ENCODE measurements around the gene ARHGAP18.

Gene ARHGAP18

DNA sequence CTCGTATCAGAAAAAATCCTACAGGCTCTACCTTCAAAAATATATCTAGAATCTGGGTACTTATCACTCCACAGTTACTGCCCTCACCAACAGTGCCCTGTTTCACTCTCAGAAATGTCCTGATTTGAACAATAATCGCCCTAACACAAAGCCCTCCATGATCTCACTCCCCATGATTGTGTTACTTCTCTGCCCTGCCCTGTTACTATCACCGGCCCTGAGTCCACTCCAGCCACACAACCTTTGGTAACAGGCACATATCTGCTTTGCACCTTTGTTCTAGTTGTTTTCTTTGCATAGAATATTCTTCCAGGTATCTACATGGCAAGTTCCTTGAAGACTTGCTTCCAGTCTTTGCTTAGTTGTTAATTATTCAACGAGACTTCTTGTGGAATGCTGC, 142.0 kb downstream of the ARHGAP18 start:
- no peak for DNase-seq

- DNase-seq = peak; percentile 73
These were observed 142.6 kb downstream of the ARHGAP18 start for GRCh38 chr6:129567374-129567773.

DNA sequence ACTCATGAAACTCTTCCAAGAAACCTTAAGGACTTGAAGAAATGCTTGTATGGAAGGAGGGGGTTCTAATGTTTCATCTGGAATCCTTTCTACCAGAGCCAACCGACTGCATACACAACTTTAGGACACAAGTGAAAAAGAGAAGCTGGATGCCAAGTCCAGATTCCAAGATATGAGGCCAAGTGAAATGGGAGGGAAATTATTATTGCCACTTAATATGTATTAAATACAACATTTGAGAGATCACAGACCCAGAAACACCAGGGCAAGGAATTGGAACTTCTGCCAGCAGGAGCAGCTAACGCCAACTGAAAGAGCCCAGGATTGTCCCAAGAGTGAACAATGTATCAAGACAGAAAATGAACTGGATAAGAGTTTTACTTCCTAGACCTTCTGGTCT, 144.2 kb downstream of the ARHGAP18 start:
- no peak for DNase-seq

GRCh38 chr6:129565366-129565765, 144.6 kb downstream of the ARHGAP18 start:
- peak; percentile 41 for DNase-seq

DNA sequence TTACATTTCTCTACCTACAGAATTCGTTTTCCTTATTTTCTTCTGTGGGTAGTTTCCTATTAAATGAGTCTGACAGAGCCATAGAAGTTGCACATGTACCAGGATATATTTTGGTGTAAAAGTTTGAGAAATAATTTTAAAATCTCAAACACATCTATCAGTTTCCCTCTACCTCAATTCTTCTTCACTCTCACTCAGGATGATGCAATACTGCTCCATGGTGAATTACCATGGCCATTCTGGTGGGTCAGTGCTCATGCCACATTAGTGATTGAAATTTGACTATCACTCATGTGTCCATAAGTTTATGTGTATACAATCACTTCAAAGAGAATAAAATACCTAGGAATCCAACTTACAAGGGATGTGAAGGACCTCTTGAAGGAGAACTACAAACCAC, 151.7 kb downstream of the ARHGAP18 start:
- DNase-seq = no peak

- no peak for DNase-seq
These were observed 154.7 kb downstream of the ARHGAP18 start for GRCh38 chr6:129555206-129555832.

GRCh38 chr6:129552413-129552812, 157.6 kb downstream of the ARHGAP18 start:
- DNase-seq = no peak

GRCh38 chr6:129551486-129551885, 158.5 kb downstream of the ARHGAP18 start:
- DNase-seq = no peak

DNA sequence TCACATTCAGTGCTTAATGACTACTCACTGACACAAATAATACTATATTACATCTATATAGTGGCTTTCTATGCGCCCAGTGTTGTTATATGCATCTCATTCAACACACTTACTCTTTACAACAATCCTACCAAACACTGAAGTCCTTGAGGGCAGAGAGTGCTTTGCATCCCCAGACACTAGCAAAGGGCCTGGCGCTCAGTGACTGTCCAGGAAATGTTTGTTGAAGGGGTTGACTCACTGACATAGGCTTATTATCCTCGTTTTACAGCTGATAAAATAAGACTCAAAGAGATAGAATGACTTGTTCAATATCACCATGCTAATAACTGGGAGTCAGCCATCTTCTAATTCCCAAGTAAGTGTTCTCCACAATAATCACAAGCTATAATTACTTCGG, 163.3 kb downstream of the ARHGAP18 start:
- no peak for DNase-seq

- DNase-seq = no peak
These were observed 164.9 kb downstream of the ARHGAP18 start for GRCh38 chr6:129544892-129545612.

GRCh38 chr6:129543981-129544380, 166.0 kb downstream of the ARHGAP18 start:
- no peak for DNase-seq

DNA sequence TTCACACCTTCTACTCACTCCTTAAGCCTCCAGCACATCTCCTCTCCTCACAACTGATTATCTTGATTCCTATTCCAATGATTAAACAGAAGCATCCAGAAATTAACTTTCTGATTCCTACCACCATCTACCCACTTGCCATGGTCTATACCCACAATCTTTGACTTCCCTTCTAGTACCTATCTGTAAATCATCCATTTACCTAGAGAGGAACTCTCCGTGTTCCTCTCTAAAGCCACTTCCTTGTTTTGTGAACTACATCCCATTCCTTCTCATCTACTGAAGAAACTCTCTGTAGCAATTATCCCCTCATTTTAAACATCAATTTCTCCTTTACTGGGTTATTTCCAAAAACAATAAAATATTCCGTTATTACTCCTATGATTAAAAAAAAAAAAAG, 167.3 kb downstream of the ARHGAP18 start:
- peak; percentile 9 for DNase-seq

DNA sequence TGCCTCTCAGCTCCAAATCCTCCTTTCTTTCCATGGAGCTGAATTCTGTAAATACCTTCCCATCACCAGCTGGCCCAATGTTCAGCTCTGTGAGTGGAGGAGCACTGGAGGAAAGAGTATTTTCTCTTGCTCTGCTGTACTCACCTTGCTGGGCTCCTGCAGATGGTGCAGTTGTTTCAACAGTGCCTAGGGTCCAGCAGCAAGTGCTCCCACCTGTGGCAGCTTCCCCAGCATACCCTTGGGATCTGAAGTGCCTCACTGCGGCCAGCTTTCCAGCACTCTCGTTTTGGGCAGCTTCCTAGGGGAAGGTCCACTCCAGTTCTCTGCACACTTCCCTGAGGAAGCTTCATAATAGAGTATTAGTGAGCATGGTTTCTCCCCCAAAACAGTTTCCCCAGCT, 170.9 kb downstream of the ARHGAP18 start:
- DNase-seq = no peak

- no peak for DNase-seq
These were observed 173.7 kb downstream of the ARHGAP18 start for GRCh38 chr6:129536271-129536670.

- DNase-seq = no peak
These were observed 175.1 kb downstream of the ARHGAP18 start for GRCh38 chr6:129534926-129535325.
